PFSK-1 (cell line): ENCODE data around the gene EIF6.

Experiments used
- FOXP2 ChIP-seq: optimal IDR thresholded peaks from 2 replicates; pipeline ENCODE3; 2011; ENCODE audit warnings: borderline replicate concordance, control low read depth, inconsistent platforms; ENCODE audit not compliant: insufficient read depth; ENCODE audit errors: extremely low read length, extremely low read depth
- POLR2AphosphoS5 ChIP-seq: IDR thresholded peaks from 2 replicates; pipeline ENCODE4 v1.6.1; 2012; ENCODE audit warnings: low read depth, mild to moderate bottlenecking, control low read depth, low read length, moderate library complexity
- REST ChIP-seq, 2 experiments: IDR thresholded peaks; 2 replicates each; pipeline versions ENCODE4 v1.6.1 to v1.8.0; 2011 to 2012; ENCODE audit warnings: low read depth in 2 of 2, low read length in 2 of 2, control low read depth in 1 of 2, inconsistent platforms in 1 of 2, mild to moderate bottlenecking in 1 of 2, moderate library complexity in 1 of 2; ENCODE audit not compliant: insufficient read depth in 1 of 2
- SIN3A ChIP-seq: IDR thresholded peaks from 2 replicates; pipeline ENCODE4 v1.6.1; 2012; ENCODE audit warnings: mild to moderate bottlenecking, low read length, moderate library complexity, borderline replicate concordance; ENCODE audit not compliant: insufficient read depth
- TAF1 ChIP-seq: IDR thresholded peaks from 2 replicates; pipeline ENCODE4 v1.6.1; 2012; ENCODE audit warnings: low read length, control low read depth, borderline replicate concordance; ENCODE audit not compliant: insufficient read depth

The EIF6 gene

GRCh38 chr20:35328689-35329088, 44.1 kb upstream of the EIF6 start:
- TF ChIP-seq TAF1 = no peak
- TF ChIP-seq POLR2AphosphoS5 = no peak
- no peak for TF ChIP-seq REST (IDR thresholded peaks at IDR 0.05; ENCODE audit: insufficient read depth in 1 of 2, low read depth in 2 of 2, low read length in 2 of 2)
- TF ChIP-seq FOXP2 = no peak
- TF ChIP-seq SIN3A = no peak

GRCh38 chr20:35328095-35328685, 43.6 kb upstream of the EIF6 start:
- no peak for TF ChIP-seq REST (IDR thresholded peaks at IDR 0.05; ENCODE audit: insufficient read depth in 1 of 2, low read depth in 2 of 2, low read length in 2 of 2)
- no peak for TF ChIP-seq TAF1
- no peak for TF ChIP-seq SIN3A
- no peak for TF ChIP-seq FOXP2
- no peak for TF ChIP-seq POLR2AphosphoS5

GRCh38 chr20:35327074-35327976, 42.8 kb upstream of the EIF6 start:
- TF ChIP-seq SIN3A = 0 out of 2 replicates have a peak, but pooled peaks have one; percentile 49
- TF ChIP-seq FOXP2 = no peak
- TF ChIP-seq POLR2AphosphoS5 = no peak

GRCh38 chr20:35326740-35327073, 42.1 kb upstream of the EIF6 start:
- no peak for TF ChIP-seq TAF1
- no peak for TF ChIP-seq SIN3A
- no peak for TF ChIP-seq FOXP2

- no peak for TF ChIP-seq TAF1
- TF ChIP-seq POLR2AphosphoS5 = no peak
- no peak for TF ChIP-seq REST (IDR thresholded peaks at IDR 0.05; ENCODE audit: insufficient read depth in 1 of 2, low read depth in 2 of 2, low read length in 2 of 2)
- TF ChIP-seq SIN3A = no peak
- no peak for TF ChIP-seq FOXP2
Observed at GRCh38 chr20:35326021-35326739, 41.6 kb upstream of the EIF6 start.
